Effector CD4-positive, alpha-beta T cell (primary cell): ENCODE results near the gene DBNL.

ENCODE experiments used
- DNase-seq: peaks from one replicate; pipeline ENCODE4 v3.0.0-alpha.2; 2020

Gene DBNL

DNA sequence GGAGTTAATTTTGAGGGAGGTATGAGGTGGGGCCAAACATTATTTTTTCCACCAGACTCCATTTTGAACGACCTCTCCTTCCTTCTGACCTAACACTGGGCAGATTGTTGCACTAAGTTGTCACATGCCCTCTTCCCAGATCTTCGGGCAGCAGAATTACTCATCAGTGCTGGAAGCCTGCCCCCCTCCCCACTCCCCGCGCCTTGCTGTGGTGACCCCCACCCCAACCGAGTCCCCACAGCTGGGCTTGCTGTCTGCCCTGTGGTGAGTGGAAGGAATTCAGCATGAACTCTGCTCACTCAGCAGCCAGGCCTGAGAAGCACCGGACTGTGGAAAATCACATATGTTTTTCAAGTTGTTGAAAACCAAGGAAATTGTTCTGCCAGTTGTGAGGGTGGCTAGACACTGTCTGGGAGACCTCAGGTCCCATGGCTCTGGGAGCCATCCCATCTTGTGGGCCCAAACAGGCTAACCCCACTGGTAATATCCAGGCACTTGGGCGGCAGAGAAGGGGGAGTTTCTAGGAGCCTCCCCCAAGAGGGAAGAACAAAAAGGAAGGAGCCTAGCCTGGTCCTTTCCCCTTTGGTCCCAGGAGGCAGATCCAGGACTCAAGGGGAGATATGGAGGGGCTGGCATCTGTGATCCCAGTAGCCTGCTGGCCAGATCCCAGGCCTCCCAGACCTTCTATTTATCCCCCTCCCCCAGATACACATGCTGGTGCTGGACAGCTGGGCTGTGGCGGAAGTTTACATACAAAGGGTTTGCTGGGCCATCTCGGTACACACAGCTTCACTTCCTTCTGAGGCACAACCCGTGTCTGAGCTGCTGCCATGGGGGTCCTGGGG lies 56.2 kb downstream of the DBNL start:
- DNase-seq: no peak

- DNase-seq: no peak
Measured at GRCh38 chr7:44101303-44101965, 56.9 kb downstream of the DBNL start.

DNA sequence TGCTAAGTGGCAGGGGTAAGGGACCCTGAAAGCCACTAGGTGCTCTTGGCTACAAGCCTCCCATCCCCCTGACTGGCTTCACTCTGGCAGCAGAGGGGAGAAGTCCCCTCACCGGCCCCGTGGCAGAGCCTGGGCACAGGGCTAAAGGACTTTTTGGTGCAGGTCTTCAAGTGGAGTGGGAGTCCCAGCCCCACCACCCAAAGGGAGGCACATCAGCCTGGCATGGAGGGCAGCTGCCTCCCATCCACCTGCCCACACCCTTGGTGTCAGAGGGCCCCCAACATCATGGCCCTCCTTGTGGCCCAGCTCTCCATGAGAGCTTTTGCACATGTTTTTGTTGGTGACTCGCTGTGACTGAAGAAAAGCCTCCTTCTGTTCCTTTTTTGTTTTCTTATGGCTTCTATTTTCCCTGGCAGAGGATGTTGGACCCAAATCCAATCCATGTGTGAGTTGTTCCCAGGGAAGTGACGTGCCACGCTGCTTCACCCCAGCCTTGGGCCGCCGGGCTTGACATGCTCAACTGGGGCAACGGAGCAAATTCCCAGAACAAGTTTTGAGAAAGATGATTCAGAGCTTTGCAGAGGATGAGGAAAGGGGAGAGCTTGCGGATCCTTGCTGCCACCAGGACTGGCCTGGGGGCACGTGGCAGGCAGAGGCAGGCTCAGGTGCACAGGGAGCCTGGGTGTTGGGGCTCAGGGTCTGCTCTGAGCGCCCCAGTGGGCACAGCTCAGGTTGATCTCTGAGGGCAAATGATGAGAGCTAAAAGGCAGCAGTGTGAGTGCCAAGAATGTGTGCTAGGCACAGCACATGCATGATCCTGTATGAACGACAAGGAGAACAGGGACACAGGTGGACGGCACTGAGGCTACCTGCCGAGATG lies 57.7 kb downstream of the DBNL start:
- no peak for DNase-seq

- no peak for DNase-seq
Measured at GRCh38 chr7:44102846-44103565, 58.5 kb downstream of the DBNL start.

- no peak for DNase-seq
Measured at GRCh38 chr7:44103566-44103922, 59.0 kb downstream of the DBNL start.

DNA sequence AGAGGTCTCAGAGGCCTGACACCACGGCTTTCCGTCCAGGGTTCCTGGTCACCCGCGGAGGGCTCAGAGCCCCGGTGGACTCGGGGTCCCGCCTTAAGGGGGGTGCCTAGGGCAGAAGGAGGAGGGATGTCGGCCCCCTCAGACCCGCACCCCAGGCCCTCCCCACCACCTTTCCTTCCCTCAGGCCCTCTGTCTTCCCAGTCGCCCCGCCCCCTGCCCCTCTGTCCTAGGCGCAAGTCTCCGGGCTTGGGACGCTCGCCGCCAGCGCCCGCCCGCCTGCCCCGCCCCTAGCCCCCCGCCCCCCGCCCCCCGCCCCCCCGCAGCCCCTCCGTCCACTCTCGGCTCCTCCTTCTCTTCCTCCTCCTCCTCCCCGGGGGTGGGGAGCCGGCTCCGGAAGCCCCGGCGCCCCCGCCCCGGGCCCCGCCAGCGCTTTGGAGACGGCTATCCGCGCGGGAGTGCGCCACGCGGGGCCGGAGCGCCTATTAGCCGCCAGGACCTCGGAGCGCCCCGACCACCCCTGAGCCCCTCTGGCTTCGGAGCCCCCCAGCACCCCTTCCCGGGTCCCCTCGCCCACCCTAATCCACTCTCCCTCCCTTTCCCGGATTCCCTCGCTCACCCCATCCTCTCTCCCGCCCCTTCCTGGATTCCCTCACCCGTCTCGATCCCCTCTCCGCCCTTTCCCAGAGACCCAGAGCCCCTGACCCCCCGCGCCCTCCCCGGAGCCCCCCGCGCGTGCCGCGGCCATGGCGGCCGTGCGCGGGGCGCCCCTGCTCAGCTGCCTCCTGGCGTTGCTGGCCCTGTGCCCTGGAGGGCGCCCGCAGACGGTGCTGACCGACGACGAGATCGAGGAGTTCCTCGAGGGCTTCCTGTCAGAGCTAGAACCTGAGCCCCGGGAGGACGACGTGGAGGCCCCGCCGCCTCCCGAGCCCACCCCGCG lies 59.7 kb downstream of the DBNL start, which contains the start of gene AEBP1:
Gene AEBP1, plus strand, starts transcription at position 423 of the 937 bp plus-strand sequence. Its CDS starts 321 bp downstream, at position 744.
- no peak for DNase-seq

DNA sequence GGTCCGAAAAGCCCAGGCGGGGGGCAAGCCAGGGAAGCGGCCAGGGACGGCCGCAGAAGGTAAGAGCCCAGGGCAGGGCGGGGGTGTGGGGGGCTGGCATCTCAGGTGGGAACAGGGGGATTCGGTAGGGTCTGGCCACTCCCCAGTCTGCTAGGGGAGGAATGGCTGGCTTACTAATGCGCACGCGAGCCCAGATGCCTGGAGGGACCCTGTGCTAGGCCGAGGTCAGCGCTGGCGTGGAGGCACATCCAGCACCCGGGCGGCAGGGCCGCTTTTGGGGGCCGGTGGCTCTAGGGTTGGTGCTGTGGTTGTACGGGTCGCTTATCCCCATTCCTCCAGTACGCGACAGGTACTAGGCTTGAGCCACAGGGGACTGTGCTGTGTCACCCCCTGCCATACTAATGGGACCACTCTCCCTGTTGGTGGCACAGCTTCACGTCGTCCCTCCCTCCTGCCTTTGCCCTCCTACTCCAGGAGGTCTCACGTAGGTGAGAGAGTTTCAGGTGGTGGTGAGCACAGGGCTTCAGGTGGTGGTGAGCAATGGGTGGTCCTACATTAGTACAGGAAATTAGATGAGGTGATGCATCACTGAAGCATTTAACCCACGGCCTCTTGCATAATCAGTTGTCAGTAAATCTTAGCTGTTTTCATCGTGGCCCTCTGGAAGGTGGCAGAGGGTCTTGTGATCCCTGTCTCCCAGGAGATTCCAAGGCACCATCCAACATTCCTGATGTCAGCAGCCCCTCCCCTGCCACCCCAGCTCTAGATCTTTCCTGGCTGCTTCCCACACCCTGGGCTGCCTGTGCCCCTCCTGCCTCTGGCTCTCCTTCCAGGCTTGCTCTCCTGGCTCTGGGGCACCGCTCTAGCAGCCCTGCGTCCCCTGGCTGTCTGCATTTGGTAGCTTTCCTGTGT lies 60.6 kb downstream of the DBNL start:
- DNase-seq: no peak

GRCh38 chr7:44105832-44106231 lies 61.3 kb downstream of the DBNL start:
- DNase-seq: no peak

DNA sequence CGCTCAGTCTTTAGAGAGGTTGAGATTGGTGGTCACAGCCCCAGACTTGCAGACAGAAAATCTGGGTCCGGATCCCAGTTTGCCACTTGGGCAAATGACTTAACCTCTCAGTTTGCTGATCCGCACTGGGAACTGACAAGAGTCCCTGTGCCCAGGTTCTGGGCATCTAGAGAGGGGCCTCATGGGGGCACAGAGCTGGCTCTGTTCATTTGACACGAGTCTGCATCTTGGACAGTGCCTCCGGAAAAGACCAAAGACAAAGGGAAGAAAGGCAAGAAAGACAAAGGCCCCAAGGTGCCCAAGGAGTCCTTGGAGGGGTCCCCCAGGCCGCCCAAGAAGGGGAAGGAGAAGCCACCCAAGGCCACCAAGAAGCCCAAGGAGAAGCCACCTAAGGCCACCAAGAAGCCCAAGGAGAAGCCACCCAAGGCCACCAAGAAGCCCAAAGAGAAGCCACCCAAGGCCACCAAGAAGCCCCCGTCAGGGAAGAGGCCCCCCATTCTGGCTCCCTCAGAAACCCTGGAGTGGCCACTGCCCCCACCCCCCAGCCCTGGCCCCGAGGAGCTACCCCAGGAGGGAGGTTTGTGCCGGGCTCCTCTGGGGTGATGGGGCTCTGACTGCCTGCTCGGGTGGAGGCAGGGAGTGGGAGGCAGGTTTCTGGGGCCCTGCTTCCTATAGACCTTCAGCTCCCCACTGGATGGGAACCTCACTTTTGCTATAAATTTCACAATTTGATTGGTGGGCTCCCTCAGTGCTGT lies 62.0 kb downstream of the DBNL start:
- DNase-seq: no peak

- DNase-seq: no peak
Measured at GRCh38 chr7:44107116-44107960, 62.8 kb downstream of the DBNL start.

- no peak for DNase-seq
Measured at GRCh38 chr7:44107961-44108767, 63.7 kb downstream of the DBNL start.

DNA sequence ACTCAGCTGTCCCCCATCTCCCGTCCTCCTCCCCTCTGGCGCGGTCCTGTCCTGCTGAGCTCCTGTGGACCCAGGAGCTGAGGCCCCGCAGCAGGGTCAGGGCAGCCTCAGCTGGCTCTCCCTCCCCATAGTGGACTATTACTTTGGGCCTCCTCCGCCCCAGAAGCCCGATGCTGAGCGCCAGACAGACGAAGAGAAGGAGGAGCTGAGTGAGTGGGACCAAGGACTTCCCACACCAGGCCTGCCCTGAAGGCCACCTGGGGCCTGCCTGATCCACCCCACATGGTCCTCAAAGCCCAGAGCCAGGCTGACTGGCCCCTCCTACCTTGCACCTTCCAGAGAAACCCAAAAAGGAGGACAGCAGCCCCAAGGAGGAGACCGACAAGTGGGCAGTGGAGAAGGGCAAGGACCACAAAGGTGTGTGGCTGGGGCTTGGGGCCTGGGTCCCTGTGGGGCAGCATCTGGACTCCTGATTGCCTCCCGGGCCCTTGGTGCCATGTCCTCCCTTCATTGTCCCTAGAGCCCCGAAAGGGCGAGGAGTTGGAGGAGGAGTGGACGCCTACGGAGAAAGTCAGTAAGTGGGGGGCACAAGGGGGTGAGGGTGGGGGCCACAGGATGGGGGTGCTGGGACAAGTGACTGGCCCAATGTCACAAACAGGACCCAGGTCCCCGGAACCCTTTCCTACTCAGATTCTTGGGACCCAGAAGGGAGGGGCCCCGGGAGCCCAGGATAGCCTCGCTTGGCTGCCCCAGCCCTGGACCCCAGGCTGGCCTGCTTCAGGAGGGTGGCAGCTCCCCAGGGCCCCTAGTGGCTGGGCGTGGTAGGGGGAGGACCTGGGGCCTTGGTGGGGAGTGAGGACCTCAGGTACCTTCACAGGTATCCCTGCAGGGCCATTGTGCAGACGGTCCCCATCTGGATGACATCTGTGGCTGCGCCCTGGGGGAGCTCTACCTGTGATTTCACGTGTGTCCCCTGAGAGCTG lies 64.6 kb downstream of the DBNL start:
- DNase-seq: no peak

GRCh38 chr7:44109991-44110390 lies 65.5 kb downstream of the DBNL start:
- DNase-seq: no peak

GRCh38 chr7:44110719-44111635 lies 66.5 kb downstream of the DBNL start:
- DNase-seq: no peak
